HCT116 (cell line): ENCODE data around the gene PEDS1. TPM values are rescaled to one million over a fixed set of nuclear protein-coding genes. Genes with fewer than 3 reads are reported as not detected.
A peak's percentile ranks its signal among the peaks of the same experiment; 100 is the strongest.

Experiments used
- ATAC-seq: fragments of 200-7000 bp; cut with Tn5 transposase; 2 replicates; pipeline ENCODE4 v1.9.1; 2020; ENCODE audit warnings: mild to moderate bottlenecking, moderate library complexity
- BruUV-seq: library from RNA; stranded (reverse); fragments of 400-500 nt; replicated peaks from 2 replicates; lab custom pipeline; 2021; lab: Mats Ljungman, UMichigan
- CTCF ChIA-PET: fragments of 300-600 bp; sonication (Branson Sonifier 250); formaldehyde crosslinking; loops from one replicate; lab custom pipeline; 2021; ENCODE audit warnings: antibody characterized with exemption; lab: Charles Lee
- POLR2A ChIA-PET: fragments of 300-600, 350-600 bp; sonication (Branson Sonifier 250); formaldehyde crosslinking; loops from one replicate; lab custom pipeline; 2021; ENCODE audit warnings: antibody characterized with exemption; lab: Charles Lee
- RAD21 ChIA-PET, 2 experiments: fragments of 300-600 bp; sonication (Branson Sonifier 250); formaldehyde crosslinking; loops; one replicate each; lab custom pipeline; 2023; ENCODE audit warnings: low total read pairs in 2 of 2; ENCODE audit not compliant: uncharacterized antibody in 2 of 2, unreplicated experiment in 2 of 2, low non-redundant PET in 1 of 2; lab: Charles Lee
- DNase-seq: peaks from one replicate; pipeline ENCODE4 v3.0.0-alpha.2; 2010; ENCODE audit warnings: low read depth, low spot score
- H2AFZ ChIP-seq: fragments of 200-600 bp; shearing (Covaris generic), sonication (generic); 2 replicates; pipeline ENCODE4 v1.6.1; 2017; ENCODE audit warnings: low read depth, mixed run types, mixed read lengths, antibody characterized with exemption, low read length; ENCODE audit not compliant: poor library complexity, severe bottlenecking
- H3K27ac ChIP-seq: 2 replicates; pipeline ENCODE4 v1.5.1; 2012; ENCODE audit warnings: low read depth, low read length
- H3K27me3 ChIP-seq: fragments of 200-600 bp; sonication (generic); 2 replicates; pipeline ENCODE4 v1.6.1; 2016; ENCODE audit warnings: mixed run types, low read length, mixed read lengths; ENCODE audit not compliant: insufficient read depth
- H3K36me3 ChIP-seq, 2 experiments: fragments of 200-500 bp in 1 of 2; fragments of 200-600 bp in 1 of 2; sonication (Bioruptor generic) in 1 of 2; sonication (generic) in 1 of 2; 2 replicates each; pipeline versions ENCODE4 v1.5.1 to v1.6.1; 2014 to 2016; ENCODE audit warnings: low read length in 2 of 2, inconsistent platforms in 1 of 2, mixed read lengths in 1 of 2, mixed run types in 1 of 2; ENCODE audit not compliant: insufficient read depth in 2 of 2, control insufficient read depth in 1 of 2
- H3K4me1 ChIP-seq, 2 experiments: fragments of 200-600 bp in 1 of 2; sonication (generic) in 1 of 2; 2 replicates each; pipeline versions ENCODE4 v1.5.1 to v1.6.1; 2012 to 2017; ENCODE audit warnings: low read length in 2 of 2, inconsistent platforms in 1 of 2, mild to moderate bottlenecking in 1 of 2, mixed read lengths in 1 of 2, mixed run types in 1 of 2, moderate library complexity in 1 of 2; ENCODE audit not compliant: insufficient read depth in 2 of 2, control insufficient read depth in 1 of 2
- H3K4me2 ChIP-seq: fragments of 200-600 bp; sonication (generic); 2 replicates; pipeline ENCODE4 v1.6.1; 2017; ENCODE audit warnings: mixed run types, low read length, mixed read lengths
- H3K4me3 ChIP-seq, 2 experiments: fragments of 200-600 bp in 1 of 2; sonication (generic) in 1 of 2; replicated peaks in 1 of 2; 2 replicates each; pipeline ENCODE4 v1.5.1; 2011 to 2016; ENCODE audit warnings: low read length in 2 of 2, control low read depth in 1 of 2, low read depth in 1 of 2, mild to moderate bottlenecking in 1 of 2, mixed read lengths in 1 of 2, mixed run types in 1 of 2
- H3K79me2 ChIP-seq: fragments of 200-600 bp; sonication (generic); 2 replicates; pipeline ENCODE4 v1.6.1; 2017; ENCODE audit warnings: mild to moderate bottlenecking, mixed run types, low read length, moderate library complexity, mixed read lengths; ENCODE audit not compliant: insufficient read depth
- H3K9ac ChIP-seq: fragments of 200-600 bp; sonication (generic); 2 replicates; pipeline ENCODE4 v1.6.1; 2016; ENCODE audit warnings: low read length, mixed read lengths
- H3K9me2 ChIP-seq: fragments of 200-600 bp; sonication (generic), shearing (Covaris generic); 2 replicates; pipeline ENCODE4 v1.6.1; 2017; ENCODE audit warnings: mixed run types, mild to moderate bottlenecking, moderate library complexity; ENCODE audit not compliant: insufficient read depth
- H3K9me3 ChIP-seq, 2 experiments: fragments of 200-500 bp in 1 of 2; fragments of 200-600 bp in 1 of 2; sonication (Bioruptor generic) in 1 of 2; sonication (generic) in 1 of 2; 2 replicates each; pipeline ENCODE4 v1.6.1; 2014 to 2017; ENCODE audit warnings: low read length in 2 of 2, mixed read lengths in 2 of 2, inconsistent platforms in 1 of 2, low read depth in 1 of 2, mild to moderate bottlenecking in 1 of 2, mixed run types in 1 of 2, moderate library complexity in 1 of 2; ENCODE audit not compliant: control insufficient read depth in 1 of 2, insufficient read depth in 1 of 2
- H4K20me1 ChIP-seq: fragments of 200-600 bp; sonication (generic), shearing (Covaris generic); 2 replicates; pipeline ENCODE4 v1.6.1; 2017; ENCODE audit warnings: mixed run types, mild to moderate bottlenecking, moderate library complexity; ENCODE audit not compliant: insufficient read depth
- CBX3 ChIP-seq: IDR thresholded peaks from 2 replicates; pipeline ENCODE4 v1.6.1; 2012; ENCODE audit warnings: low read depth
- CTCF ChIP-seq, 3 experiments: fragments of 200-600 bp in 1 of 3; sonication (generic) in 1 of 3; IDR thresholded peaks in 2 of 3; conservative IDR thresholded peaks in 1 of 3; 2 replicates each; pipeline ENCODE4 v1.5.1; 2012 to 2017; ENCODE audit warnings: low read depth in 2 of 3, low read length in 2 of 3, antibody characterized with exemption in 1 of 3, borderline replicate concordance in 1 of 3, control low read depth in 1 of 3, mild to moderate bottlenecking in 1 of 3, mixed read lengths in 1 of 3, mixed run types in 1 of 3, moderate library complexity in 1 of 3; ENCODE audit not compliant: insufficient read depth in 1 of 3
- EGR1 ChIP-seq: IDR thresholded peaks from 2 replicates; pipeline ENCODE4 v1.6.1; 2012; ENCODE audit warnings: low read depth
- RAD21 ChIP-seq: IDR thresholded peaks from 2 replicates; pipeline ENCODE4 v1.6.1; 2012; ENCODE audit warnings: low read depth, mild to moderate bottlenecking
- SP1 ChIP-seq: IDR thresholded peaks from 2 replicates; pipeline ENCODE4 v1.6.1; 2012; ENCODE audit warnings: low read depth
- intact Hi-C: fragments of 100-400 bp; cut with micrococcal nuclease; formaldehyde crosslinking; loops from 2 replicates; pipeline ENCODE4 v1.10.0; 2022
- total RNA-seq: library from RNA; stranded (reverse); gene quantifications from one replicate; pipeline ENCODE4 v1.2.1, GENCODE V29; 2021; ENCODE audit not compliant: unreplicated experiment

Gene PEDS1
- total RNA-seq, 1 experiment from 2014 or later: 31.9 TPM

- 0 out of 2 replicates have a peak, but pooled peaks cover 4% of the 10 kb centered on the region for H3K79me2 ChIP-seq
- H3K4me3 ChIP-seq: no peak overlapping the region
- ATAC-seq: 0 out of 2 replicates have a peak, but pooled peaks have one; percentile 12
- H4K20me1 ChIP-seq: no peaks in the 10 kb centered on the region
- peak overlapping the region; percentile 3; the same call in 1 of the 2 replicates for H3K4me2 ChIP-seq
- no peak for DNase-seq
- BruUV-seq: no TSS peak
- no peak overlapping the region for H2AFZ ChIP-seq
- H3K4me1 ChIP-seq: peaks cover 42 to 62% of the 10 kb centered on the region in 2 experiments
- H3K36me3 ChIP-seq: no peaks in the 10 kb centered on the region
- intact Hi-C loops: loop anchor here (1.0 to 5.0 kb wide), 2 partner anchors 48 to 187 kb away; partner anchors contain the start of gene SNAI1
- H3K9ac ChIP-seq: no peak overlapping the region
- H3K27ac ChIP-seq: no peak overlapping the region
- H3K9me3 ChIP-seq: no peaks in the 10 kb centered on the region
- ChIA-PET CTCF (interaction anchor here (1.0 to 6.1 kb wide), 8 partner anchors 10 to 204 kb away, joined by 3 to 78 read pairs (median 4); partner anchors contain the start of gene PEDS1), RAD21 (interaction anchor here (0.5 to 2.5 kb wide), 5 partner anchors 10 to 81 kb away, joined by 3 to 19 read pairs (median 3); no protein-coding TSS in a partner anchor), POLR2A (interaction anchor here (0.6 to 1.7 kb wide), 4 partner anchors 22 to 78 kb away, joined by 4 to 5 read pairs (median 4); partner anchors contain the start of gene CEBPB)
- TF ChIP-seq SP1 (no peak), CBX3 (peak; percentile 55; the same call in 1 of the 2 replicates), RAD21 (peak; percentile 91), CTCF (IDR thresholded peaks at IDR 0.05 in 2 of 3, conservative IDR thresholded peaks at IDR 0.05 in 1 of 3; ENCODE audit: borderline replicate concordance in 1 of 3, insufficient read depth in 1 of 3, low read depth in 2 of 3, low read length in 2 of 3) (peak; percentile 79 to 95 (median 93)), EGR1 (no peak)
- no peaks in the 10 kb centered on the region for H3K27me3 ChIP-seq
- no peaks in the 10 kb centered on the region for H3K9me2 ChIP-seq
Observed at GRCh38 chr20:50169329-50169823, 15.9 kb upstream of the PEDS1 start.
